Fibroblast of villous mesenchyme (primary cell): ENCODE results near the gene ZNF69. TPM values are rescaled to one million over a fixed set of nuclear protein-coding genes. Genes with fewer than 3 reads are reported as not detected.
"Not testable (repeated sequence)": the region's sequence is repeated elsewhere in the genome, so short reads cannot be mapped to it uniquely, and the experiment has no call there.

Source experiments
- DNase-seq: peaks from one replicate; pipeline ENCODE4 v3.0.0-alpha.2; 2010; ENCODE audit warnings: low read depth
- H3K4me3 ChIP-seq: 2 replicates; pipeline ENCODE4 v1.5.1; 2011; ENCODE audit warnings: low read depth, mild to moderate bottlenecking, low read length
- CTCF ChIP-seq: IDR thresholded peaks from 2 replicates; pipeline ENCODE4 v1.5.1; 2012; ENCODE audit warnings: low read depth, mild to moderate bottlenecking, low read length; ENCODE audit not compliant: insufficient read depth
- total RNA-seq: library from RNA; depleted of rRNA; stranded (reverse); fragments of >200 nt; gene quantifications from 2 replicates; pipeline ENCODE4 v1.2.3, GENCODE V29; 2012

ZNF69 gene
- total RNA-seq = 8.1 and 12.1 TPM in 2 replicates

GRCh38 chr19:11887611-11888531 is at the start of gene ZNF69:
TSS of gene ZNF69 (plus strand) at chr19:11887782. CDS start at chr19:11887924, 142 bp downstream.
- no peak for TF ChIP-seq CTCF
- peak within 1 kb of the TSS; percentile 78 for H3K4me3 ChIP-seq
- DNase-seq = peak; percentile 48

- peak; percentile 26 for DNase-seq
- TF ChIP-seq CTCF = no peak
- H3K4me3 ChIP-seq = no peak overlapping the region
Measured at GRCh38 chr19:11843722-11844121, 43.9 kb upstream of the ZNF69 start.

GRCh38 chr19:11847615-11848014 is 40.0 kb upstream of the ZNF69 start:
- DNase-seq, H3K4me3 ChIP-seq: not testable (repeated sequence)

- no peak for TF ChIP-seq CTCF
- H3K4me3 ChIP-seq = peak overlapping the region; percentile 68
- no peak for DNase-seq
Measured at GRCh38 chr19:11848200-11848593, 39.4 kb upstream of the ZNF69 start.

- DNase-seq = peak; percentile 59
- no peak for TF ChIP-seq CTCF
Measured at GRCh38 chr19:11848594-11849469, 38.8 kb upstream of the ZNF69 start, which contains the start of gene ZNF439. TSS of gene ZNF439 (plus strand) at chr19:11848726. CDS start at chr19:11848868, 142 bp downstream.

GRCh38 chr19:11850289-11850688 is 37.3 kb upstream of the ZNF69 start:
- DNase-seq = not testable (repeated sequence)

More at GRCh38 chr19:11848594-11849469, 38.8 kb upstream of the ZNF69 start, which contains the start of gene ZNF439:
- peak within 1 kb of the TSS; percentile 68 for H3K4me3 ChIP-seq

GRCh38 chr19:11853358-11853757 is 34.2 kb upstream of the ZNF69 start:
- TF ChIP-seq CTCF = no peak
- no peak overlapping the region for H3K4me3 ChIP-seq
- DNase-seq = no peak

More at GRCh38 chr19:11850289-11850688, 37.3 kb upstream of the ZNF69 start:
- not testable (repeated sequence) for H3K4me3 ChIP-seq
